SKM-1 treated with dmso at 0.1 percent for 144 hours (cell line): Measurements from ENCODE around the gene LRRC23.

Experiments
- DNase-seq: peaks from one replicate; lab custom pipeline; 2025; ENCODE audit not compliant: unreplicated experiment; lab: John Stamatoyannopoulos, UW

The LRRC23 gene

DNA sequence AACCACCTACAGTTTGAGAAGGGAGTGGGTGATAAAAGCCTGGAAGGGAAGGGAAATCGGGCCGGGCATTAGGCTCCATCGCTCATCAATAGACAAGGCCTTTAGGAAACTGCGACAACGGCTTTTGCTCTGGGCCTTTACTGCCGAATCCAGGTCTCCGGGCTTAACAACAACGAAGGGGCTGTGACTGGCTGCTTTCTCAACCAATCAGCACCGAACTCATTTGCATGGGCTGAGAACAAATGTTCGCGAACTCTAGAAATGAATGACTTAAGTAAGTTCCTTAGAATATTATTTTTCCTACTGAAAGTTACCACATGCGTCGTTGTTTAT, 38.7 kb downstream of the LRRC23 start:
- DNase-seq = no peak

DNA sequence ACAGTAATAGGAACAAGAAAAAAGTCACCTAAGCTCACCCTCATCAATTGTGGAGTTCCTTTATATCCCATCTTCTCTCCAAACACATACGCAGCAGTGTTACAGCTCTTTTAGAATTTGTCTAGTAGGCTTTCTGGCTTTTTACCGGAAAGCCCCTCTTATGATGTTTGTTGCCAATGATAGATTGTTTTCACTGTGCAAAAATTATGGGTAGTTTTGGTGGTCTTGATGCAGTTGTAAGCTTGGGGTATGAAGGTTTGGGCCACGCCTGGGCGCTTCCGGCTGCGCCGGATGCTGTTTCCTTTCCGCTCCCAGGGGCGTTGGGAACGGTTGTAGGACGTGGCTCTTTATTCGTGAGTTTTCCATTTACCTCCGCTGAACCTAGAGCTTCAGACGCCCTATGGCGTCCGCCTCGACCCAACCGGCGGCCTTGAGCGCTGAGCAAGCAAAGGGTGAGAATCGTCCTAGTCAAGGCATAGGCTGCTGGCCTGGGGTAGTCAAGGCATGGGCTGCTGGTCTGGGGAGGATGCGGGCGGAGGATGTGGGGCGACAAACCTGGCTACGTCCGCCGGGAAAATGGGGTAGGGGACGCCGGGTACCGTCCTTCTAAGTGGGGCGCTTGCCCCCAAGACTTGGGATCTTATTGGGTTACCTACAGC, 39.2 kb downstream of the LRRC23 start, which contains the start of the genes C12orf57 and RNU7-1:
Gene C12orf57, plus strand, starts transcription at position 301 of the 659 bp plus-strand sequence. Its CDS starts 100 bp downstream, at position 401.
Gene RNU7-1, plus strand, starts transcription at position 95 of the 659 bp plus-strand sequence.
- peak; percentile 41 for DNase-seq

DNA sequence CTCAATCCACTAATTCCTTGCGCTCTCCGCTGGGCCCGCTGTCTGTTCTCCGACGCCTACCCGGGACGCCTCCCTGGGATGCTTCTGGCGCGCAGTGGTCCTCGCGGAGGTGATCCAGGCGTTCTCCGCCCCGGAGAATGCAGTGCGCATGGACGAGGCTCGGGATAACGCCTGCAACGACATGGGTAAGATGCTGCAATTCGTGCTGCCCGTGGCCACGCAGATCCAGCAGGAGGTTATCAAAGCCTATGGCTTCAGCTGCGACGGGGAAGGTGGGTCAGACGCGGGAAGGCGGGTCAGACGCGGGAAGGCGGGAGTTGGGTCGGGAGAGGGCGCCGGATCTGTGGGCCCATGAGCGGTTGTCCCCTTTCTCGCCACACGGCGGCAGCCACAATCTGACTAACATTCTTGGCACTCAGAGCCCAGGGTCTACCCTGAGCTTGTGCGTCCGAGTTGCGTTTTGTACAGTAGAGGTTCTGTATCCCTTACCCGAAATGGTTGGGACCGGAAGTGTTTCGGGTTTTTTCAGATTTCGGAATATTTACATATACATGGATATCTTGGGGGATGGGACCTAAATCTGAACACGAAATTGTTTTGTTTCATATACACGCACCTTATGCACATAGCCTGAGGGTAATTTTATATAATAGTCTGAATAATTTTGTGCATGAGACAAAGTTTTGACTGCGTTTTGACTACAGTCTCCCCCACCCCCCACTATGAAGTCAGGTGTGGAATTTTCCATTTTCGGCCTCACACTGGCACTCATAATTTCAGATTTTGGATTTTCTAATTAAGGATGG, 40.0 kb downstream of the LRRC23 start:
- peak; percentile 61 for DNase-seq

GRCh38 chr12:6945613-6946012, 41.0 kb downstream of the LRRC23 start:
- DNase-seq = no peak

DNA sequence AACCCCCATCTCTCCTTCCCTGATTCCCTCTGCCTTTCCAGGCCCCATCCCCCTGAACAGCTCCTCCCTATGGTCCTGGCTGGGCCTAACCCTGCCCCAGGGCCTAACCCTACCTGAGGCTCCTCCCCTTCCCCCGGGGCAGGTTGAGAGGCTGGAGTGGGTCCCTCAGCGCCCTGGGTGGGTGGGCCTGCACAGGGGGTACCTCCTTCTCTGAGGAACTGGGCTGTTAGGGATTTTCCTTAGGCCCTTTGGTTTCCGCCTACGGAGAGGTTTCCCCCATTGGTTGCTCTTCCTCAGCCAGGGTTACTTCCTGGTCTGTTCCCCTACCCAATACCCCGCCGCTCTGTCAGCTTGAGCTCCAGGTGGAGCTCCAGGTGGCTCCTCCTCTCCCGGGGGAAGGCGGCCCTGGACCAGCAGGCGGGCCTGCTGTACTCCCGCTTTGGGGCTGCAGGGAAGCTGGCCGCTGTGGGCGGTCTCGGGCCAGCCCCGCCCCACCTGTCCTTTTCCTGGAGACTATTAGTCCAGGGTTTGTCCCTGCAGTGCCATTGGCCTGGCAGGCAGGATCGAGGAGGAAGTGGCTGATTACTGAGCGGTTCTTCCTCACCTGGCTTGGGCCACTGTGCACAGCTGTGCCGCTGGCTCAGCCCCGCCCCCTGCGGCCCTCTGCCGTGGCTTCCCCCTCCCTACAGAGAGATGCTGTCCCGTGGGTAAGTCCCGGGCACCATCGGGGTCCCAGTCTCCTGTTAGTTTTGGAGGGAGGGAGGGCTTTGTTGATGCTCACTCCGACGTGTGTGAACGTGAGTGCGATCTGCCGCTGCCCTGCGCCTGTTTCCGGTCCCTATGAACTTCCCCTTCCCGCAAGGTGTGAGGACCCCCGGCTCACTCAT, 41.7 kb downstream of the LRRC23 start:
- no peak for DNase-seq

GRCh38 chr12:6946920-6947374, 42.3 kb downstream of the LRRC23 start:
- no peak for DNase-seq

DNA sequence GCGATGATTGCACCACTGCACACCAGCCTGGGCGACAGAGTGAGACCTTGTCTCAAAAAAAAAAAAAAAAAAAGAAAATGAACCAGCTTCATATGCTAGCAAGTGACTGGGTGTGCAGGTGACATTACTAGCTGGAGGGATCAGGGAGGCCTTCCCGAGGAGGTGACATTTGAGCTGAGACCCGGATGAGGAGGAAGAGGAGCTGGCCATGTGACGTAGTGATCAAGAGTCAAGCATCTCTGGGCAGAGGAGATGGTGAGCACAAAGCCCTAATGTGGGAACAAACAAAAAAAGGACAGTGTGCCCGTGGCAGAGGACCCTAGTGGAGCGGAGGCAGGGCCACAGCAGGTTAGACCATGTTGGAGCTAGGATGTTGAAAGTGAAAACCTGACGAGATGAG, 43.0 kb downstream of the LRRC23 start:
- no peak for DNase-seq

DNA sequence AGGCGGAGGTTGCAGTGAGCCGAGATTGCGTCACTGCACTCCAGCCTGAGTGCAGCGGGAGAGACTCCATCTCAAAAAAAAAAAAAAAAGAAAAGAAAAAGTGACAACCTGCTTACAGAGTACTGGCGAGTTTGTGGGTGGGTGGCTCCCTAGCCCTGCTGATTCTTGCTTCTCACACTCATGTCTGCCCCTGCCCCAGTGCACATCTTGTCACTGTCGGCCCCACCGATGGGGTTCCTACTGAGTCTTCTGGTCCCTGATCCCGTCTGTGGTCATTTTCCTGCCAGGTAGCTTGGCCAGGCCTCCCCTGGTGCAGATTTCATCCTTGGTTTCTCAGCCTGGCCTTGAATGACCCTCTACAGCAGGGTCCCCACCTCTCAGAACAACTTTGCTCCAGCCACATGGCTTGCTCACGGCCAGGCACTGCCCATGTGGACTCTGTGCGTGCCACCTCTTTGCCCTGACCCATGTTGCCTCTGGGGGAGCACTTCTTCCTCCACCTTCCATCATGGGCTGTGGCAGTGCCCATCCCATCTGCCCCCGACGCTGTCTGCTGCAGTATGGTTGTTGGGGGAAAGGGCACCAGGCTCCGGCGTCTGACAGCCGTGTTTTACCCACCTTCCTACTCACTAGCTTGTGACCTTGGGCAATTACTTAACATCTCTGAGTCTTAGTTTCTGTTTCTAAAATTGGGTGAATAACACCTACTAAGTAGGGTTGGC, 44.4 kb downstream of the LRRC23 start:
- DNase-seq = no peak

DNA sequence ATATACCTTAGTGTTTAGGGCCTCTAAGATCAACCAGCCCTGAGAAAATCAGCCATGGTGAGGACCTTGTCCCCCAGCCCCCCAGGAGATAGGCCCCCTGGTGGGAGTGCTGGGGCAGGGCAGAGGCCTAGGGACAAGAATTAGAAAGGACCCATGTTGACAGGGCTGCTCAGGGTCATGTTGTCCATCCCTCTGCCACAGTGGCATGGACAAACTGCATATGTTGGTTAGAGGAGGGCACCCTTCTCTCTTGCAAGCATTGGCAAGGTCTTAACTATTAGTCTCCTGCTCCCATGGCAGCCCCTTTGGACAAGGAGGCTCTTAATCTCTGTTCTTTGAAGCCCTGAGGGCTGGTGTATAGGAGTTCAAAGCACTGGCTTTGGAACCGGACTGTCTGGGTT, 45.8 kb downstream of the LRRC23 start:
- no peak for DNase-seq

DNA sequence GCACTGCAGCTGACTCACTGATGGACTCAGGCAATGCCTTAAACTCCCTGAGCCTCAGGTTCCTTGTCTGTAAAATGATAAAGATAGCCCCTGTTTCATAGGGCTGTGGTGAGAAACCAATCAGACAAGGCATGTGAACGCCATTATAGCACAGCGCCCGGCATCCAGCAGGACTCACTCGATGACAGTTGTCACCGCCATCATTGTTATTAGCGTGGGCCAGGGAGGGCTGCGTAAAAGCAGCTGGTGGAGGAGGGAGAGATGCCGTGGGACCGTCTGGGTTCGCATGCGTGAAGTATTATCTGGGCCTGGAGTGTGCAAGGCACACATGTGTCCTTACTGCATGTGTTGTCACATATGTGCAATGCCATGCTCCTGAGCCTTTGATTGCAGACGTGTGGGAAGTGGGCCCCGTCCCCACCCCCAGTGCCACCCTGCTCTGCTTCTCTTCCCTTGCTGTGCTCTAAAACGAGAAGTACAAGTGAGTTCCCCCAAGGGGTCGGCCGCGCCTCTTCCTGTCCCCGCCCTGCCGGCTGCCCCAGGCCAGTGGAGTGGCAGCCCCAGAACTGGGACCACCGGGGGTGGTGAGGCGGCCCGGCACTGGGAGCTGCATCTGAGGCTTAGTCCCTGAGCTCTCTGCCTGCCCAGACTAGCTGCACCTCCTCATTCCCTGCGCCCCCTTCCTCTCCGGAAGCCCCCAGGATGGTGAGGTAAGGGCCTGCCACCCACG, 46.4 kb downstream of the LRRC23 start, which contains the start of gene PTPN6:
Gene PTPN6, plus strand, starts transcription at position 546 of the 730 bp plus-strand sequence. Its CDS starts 157 bp downstream, at position 703.
- DNase-seq = peak; percentile 50

GRCh38 chr12:6951551-6952120, 47.0 kb downstream of the LRRC23 start:
- DNase-seq = no peak

DNA sequence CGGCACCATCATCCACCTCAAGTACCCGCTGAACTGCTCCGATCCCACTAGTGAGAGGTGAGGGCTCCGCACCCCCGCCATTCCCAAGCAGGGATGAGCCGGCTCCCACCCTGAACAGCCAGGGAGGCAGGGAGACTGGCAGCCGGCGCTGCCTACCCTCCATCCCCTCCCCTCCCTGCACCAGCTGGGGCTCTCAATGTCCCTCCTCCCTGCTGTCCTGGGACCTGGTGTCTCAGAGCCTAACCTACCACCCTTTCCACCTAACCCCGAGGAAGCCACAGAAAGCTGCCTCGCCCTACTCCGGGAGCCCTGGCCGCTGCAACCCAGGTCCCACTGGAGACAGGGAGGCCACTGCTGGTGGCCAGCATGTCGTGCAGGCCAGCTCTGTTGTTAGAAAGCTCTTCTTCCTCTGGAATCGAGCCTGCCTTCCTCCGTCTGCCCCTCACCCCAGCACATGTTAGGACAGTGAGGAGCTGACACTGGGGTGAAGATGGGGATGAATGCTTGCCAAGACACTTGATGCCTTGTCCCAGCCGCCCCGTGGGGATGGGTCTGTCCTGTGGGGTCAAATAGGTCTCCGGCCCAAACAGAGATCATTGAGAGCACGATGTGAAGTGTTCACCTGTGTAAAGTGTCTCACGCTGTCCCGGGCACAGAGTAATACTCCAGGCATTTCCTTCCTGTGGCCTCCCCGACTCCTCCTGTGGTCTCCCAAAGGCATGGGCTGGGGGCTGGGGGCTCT, 47.7 kb downstream of the LRRC23 start:
- no peak for DNase-seq

GRCh38 chr12:6952863-6953441, 48.3 kb downstream of the LRRC23 start:
- DNase-seq = no peak

- peak; percentile 81 for DNase-seq
These were observed 49.1 kb downstream of the LRRC23 start for GRCh38 chr12:6953442-6954315.

- no peak for DNase-seq
These were observed 49.9 kb downstream of the LRRC23 start for GRCh38 chr12:6954316-6955107.

DNA sequence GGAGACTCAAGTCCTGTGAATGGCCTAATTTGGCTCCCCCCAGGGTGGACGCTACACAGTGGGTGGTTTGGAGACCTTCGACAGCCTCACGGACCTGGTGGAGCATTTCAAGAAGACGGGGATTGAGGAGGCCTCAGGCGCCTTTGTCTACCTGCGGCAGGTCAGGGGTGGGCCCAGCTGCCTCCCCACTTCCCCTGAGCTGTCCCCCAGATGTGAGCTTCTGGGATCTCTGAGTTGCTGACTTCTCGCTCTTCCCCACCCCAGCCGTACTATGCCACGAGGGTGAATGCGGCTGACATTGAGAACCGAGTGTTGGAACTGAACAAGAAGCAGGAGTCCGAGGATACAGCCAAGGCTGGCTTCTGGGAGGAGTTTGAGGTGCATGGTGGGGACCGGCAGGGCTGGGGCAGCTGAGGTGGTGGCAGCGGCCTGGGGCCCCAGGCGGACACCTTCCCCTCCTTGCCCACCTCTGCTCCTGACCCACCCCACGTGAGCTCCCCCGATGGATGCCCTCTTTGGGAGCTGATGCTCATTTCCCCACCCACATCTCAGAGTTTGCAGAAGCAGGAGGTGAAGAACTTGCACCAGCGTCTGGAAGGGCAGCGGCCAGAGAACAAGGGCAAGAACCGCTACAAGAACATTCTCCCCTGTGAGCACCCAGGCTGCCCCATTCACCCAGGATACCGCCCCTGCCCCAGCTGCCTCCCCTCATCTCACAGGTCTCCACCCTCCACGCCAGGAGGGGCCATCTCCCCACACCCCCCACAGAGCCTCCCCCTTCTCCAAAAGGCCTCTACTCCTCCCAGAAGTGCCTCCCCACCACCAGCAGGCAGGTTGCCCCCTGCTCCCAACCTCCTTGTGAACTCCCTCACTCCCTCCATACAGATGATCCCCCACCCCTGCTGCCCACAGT, 50.7 kb downstream of the LRRC23 start:
- DNase-seq = no peak
